Inflammatory macrophage treated with lipopolysaccharide for 4 hours (primary cell): Measurements from ENCODE around the gene MAD1L1.
"Not testable (repeated sequence)": the region's sequence is repeated elsewhere in the genome, so short reads cannot be mapped to it uniquely, and the experiment has no call there.

ENCODE experiments used
- DNase-seq: peaks from one replicate; pipeline ENCODE4 v3.0.0-alpha.2; 2020

MAD1L1 gene

DNA sequence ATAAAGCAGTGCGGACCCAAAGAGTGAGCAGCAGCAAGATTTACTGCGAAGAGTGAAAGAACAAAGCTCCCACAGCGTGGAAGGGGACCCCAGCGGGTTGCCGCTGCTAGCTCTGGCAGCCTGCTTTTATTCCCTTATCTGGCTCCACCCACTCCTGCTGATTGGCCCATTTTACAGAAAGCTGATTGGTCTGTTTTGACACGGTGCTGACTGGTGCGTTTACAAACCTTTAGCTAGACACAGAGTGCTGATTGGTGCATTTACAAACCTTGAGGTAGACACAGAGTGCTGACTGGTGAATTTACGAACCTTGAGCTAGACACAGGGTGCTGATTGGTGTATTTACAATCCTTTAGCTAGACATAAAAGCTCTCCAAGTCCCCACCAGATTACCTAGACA lies 256.2 kb downstream of the MAD1L1 start:
- not testable (repeated sequence) for DNase-seq

GRCh38 chr7:1975581-1975980 lies 257.2 kb downstream of the MAD1L1 start:
- no peak for DNase-seq

- DNase-seq, result no peak
Observed at GRCh38 chr7:1975179-1975578, 257.6 kb downstream of the MAD1L1 start.

DNA sequence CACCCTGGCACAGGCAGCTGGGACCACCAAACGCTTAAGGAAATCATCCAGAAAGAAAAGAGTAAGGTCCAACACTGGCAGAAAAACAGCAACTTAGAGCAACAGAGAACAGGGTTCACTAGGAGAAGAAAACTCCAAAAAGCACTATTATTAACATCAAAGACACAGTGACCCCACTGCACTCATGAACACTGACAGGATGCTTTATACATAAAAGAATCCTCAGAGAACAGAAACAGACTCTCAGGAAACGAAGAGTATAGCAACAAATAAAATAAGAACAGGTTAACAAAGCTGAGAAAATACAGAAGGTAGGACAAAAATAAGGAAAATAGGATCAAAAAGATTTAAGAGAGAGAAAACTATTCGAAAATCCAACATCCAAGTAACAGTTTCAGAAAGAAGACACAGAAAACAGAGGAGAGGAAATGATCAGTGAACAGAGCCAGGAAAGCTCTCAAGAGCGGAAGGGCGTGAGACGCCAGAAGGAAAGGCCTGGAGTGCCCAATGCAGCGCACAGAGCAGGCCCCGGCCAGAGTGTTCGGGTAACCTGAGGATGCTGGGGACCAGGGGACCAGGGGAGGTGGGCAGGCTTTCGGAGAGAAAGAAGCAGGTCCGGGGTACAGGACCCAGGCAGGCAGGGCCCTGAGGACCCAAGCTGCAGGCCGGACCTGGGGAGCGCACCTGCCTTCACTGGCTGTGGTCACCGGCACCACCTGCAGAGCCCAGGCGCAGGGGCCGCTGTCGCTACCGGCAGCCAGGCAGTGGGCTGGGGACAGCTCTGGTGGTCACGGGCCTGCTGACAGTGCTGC lies 258.2 kb downstream of the MAD1L1 start:
- DNase-seq, result no peak

- no peak for DNase-seq
Observed at GRCh38 chr7:1973321-1974251, 259.2 kb downstream of the MAD1L1 start.

DNA sequence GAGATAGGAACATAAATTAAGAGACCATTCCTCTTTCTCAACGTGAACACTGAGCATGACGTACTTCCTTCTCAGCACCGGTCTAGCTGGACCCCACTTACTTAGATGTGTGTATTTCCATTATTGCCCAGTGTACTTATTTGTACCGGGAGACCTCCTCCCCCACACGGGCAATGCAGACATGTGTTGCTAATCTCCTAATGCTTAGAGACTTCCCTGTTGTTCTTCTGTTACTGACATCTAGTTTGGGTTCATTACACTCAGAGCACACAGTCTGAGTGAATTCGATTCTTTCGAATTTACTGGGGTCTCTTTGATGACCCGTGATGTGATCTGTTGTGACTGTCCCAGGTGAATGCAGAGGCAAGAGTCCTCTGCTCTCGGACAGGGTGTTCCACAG lies 260.0 kb downstream of the MAD1L1 start:
- DNase-seq, result no peak

DNA sequence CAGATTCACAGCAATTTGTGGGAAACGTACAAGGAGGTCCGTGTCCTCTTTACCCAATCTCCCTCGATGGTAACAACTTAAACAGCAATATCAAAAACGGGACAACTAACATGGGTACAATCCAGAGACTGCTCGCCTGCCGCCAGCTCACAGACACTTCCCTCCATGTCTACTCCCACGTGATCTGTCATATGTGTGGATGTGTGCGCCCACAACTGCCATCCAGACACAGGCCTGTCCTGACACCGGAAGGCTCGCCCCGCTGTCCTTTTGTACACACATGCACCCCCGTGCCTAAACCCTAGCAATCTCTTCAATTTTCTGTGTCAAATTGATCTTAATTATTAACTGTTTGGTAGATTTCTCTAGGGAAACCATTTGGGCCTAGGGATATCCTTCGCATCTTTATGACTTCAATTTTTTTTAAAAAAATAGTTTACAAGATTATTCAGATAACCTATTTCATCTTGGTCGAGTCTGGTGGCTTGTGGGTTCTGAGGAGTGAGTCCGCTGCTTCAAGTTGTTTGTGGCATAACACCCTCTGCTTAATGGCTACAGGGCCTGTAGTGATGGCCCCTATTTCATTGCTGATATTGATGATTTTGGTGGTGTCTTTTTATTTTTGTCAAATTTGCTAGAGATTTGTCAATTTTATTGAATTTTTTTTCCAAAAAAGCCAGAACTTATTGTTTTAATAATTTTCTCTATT lies 260.6 kb downstream of the MAD1L1 start:
- no peak for DNase-seq

GRCh38 chr7:1970895-1971294 lies 261.9 kb downstream of the MAD1L1 start:
- DNase-seq, result no peak

DNA sequence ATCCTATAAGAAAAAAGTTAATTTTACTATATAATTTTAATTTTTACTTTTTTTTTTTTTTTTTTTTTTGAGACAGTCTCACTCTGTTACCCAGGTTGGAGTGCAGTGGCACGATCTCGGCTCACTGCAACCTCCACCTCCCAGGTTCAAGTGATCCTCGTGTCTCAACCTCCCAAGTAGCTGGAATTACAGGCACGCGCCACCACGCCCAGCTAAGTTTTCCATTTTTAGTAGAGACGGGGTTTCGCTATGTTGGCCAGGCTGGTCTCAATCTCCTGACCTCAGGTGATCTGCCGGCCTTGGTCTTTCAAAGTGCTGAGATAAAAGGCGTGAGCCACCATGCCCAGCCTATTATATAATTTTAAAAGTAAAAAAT lies 262.5 kb downstream of the MAD1L1 start:
- DNase-seq, result not testable (repeated sequence)

DNA sequence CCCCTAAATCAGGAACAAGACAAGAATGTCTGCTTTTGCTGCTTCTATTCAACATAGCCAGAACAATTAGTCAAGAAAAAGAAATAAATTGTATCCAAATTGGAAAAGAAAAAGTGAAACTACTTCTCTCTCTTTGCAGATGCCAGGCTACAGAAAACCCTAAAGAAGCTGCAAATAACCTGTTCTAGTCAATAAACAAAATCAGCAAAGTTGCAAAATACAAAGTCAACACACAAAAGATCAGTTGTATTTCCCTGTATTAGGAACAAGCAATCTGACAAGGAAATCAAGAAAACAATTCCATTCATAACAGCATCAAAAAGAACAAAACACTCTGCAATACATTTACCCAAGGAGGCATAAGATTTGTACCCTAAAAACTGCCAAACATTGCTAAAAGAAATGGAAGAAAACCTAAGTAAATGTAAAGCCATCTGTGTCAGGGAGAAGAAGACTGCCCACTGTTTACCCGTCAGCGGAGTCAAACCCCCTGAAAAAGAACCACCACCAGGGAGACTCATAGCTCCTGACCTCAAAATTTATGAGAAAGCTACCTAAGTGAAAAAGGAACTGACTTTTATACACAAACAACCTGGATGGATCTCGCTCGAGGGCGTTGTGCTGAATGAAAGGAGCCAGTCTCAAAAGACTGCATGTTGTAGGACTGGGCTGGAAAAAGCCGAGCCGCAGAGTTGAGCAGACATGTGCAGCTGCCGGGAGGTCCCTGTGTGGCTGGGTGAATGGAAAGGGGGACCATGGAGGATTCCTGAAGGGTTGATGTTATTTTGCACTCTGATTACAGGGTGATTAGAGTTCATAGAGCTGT lies 263.1 kb downstream of the MAD1L1 start:
- DNase-seq, result no peak

GRCh38 chr7:1968397-1969111 lies 264.2 kb downstream of the MAD1L1 start:
- DNase-seq, result no peak

GRCh38 chr7:1967512-1968396 lies 265.0 kb downstream of the MAD1L1 start:
- no peak for DNase-seq

DNA sequence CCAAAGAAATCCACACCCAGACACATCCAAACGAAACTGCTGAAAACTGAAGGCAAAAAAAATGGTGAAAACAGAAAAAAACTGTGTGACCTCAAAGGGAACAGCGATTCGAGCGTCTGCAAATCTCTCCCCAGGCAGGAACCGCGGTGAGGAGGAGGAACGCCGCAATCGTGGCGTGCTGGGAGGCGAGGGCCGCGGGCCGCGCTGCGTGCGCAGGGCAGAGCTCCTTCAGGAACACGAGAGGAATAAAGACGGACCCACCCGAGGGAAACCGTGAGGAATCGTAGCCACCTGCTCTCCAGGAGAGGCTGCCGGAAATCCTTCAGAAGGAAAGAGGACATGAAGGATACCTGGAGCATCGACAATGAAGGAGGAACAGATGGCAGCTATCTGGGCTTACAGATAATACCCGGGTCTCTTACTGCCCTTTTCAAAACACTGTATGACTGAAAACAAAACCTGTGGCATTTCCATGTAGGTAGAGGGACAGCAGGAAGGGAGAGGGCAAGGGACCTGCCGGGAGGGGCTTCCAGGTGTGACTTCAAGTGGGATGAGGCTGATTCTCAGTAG lies 266.0 kb downstream of the MAD1L1 start:
- DNase-seq, result no peak

GRCh38 chr7:1965579-1966294 lies 267.0 kb downstream of the MAD1L1 start:
- no peak for DNase-seq

DNA sequence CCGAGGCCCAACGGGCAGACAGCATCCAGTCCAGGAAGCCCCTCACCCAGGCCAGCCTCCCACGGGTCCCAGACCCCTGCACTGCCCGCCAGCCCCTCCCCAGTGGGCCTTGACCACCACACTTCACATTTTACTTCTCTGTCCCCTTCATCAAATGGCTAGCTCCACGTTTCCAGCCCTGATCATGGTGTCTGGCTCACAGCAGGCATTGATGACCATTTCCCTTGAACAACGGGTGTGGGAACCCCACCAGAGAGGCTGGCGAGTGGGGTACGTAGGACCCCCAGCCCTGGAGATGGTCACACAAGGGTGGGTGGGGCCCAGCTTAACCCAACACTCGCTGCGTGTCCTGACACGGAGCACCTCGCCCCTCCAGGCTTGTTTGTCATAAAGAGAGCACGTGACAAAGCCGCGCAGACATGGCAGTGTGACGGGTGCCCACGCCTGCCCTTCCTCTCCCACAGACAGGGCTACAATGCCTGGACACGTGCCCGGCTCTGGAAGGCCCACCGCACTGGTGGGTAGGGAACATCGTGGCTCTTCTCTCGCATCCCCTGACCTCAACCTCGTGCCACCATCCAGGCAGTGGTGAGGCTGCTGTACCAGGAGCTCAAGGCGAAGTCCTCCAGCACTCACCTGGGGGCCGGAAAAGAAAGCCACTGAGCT lies 267.7 kb downstream of the MAD1L1 start:
- no peak for DNase-seq

- DNase-seq, result no peak
Observed at GRCh38 chr7:1964211-1964912, 268.4 kb downstream of the MAD1L1 start.

GRCh38 chr7:1963575-1963974 lies 269.2 kb downstream of the MAD1L1 start:
- no peak for DNase-seq

GRCh38 chr7:1961701-1962276 lies 271.0 kb downstream of the MAD1L1 start:
- DNase-seq, result peak; percentile 70
